ENCODE data around the gene KIAA1586.

GRCh38 chr6:57069228-57069627 is 22.7 kb downstream of the KIAA1586 start:
- TF ChIP-seq EZH2 (IDR thresholded peaks at IDR 0.05; ENCODE audit: low read depth) (no peak), CTCF (conservative IDR thresholded peaks at IDR 0.05) (no peak)
